OCI-LY3 (cell line): Measurements from ENCODE around the gene USP5.

Source experiments
- EZH2phosphoT487 ChIP-seq: fragments of 200-600 bp; shearing (Covaris generic); IDR thresholded peaks from 2 replicates; pipeline ENCODE4 v1.6.1; 2018; ENCODE audit warnings: antibody characterized with exemption, mixed run types, low read depth
- TF ChIP-seq, protein P1 (sequence below): fragments of 200-600, 300-600 bp; sonication (generic); IDR thresholded peaks from 2 replicates; pipeline ENCODE4 v1.5.1; 2014; ENCODE audit warnings: antibody characterized with exemption, low read length, low read depth

DNA sequence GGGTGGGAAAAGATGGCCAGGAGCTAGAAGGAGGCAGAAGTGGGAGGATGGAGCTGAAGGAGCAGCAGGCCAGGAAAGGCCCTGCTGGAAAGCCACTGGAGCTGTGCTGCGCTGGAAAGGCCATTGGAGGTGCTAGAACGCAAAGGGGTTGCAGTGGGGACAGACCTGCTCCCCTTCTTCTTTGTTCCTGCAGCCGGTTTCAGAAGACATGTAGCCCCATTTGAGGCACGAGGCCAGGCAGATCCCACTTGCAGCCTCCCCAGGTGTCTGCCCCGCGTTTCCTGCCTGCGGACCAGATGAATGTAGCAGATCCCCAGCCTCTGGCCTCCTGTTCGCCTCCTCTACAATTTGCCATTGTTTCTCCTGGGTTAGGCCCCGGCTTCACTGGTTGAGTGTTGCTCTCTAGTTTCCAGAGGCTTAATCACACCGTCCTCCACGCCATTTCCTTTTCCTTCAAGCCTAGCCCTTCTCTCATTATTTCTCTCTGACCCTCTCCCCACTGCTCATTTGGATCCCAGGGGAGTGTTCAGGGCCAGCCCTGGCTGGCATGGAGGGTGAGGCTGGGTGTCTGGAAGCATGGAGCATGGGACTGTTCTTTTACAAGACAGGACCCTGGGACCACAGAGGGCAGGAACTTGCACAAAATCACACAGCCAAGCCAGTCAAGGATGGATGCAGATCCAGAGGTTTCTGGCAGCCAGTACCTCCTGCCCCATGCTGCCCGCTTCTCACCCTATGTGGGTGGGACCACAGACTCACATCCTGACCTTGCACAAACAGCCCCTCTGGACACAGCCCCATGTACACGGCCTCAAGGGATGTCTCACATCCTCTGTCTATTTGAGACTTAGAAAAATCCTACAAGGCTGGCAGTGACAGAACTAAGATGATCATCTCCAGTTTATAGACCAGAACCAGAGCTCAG lies 32.6 kb upstream of the USP5 start:
- TF ChIP-seq, protein P1, sequence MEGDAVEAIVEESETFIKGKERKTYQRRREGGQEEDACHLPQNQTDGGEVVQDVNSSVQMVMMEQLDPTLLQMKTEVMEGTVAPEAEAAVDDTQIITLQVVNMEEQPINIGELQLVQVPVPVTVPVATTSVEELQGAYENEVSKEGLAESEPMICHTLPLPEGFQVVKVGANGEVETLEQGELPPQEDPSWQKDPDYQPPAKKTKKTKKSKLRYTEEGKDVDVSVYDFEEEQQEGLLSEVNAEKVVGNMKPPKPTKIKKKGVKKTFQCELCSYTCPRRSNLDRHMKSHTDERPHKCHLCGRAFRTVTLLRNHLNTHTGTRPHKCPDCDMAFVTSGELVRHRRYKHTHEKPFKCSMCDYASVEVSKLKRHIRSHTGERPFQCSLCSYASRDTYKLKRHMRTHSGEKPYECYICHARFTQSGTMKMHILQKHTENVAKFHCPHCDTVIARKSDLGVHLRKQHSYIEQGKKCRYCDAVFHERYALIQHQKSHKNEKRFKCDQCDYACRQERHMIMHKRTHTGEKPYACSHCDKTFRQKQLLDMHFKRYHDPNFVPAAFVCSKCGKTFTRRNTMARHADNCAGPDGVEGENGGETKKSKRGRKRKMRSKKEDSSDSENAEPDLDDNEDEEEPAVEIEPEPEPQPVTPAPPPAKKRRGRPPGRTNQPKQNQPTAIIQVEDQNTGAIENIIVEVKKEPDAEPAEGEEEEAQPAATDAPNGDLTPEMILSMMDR: no peak
- TF ChIP-seq EZH2phosphoT487: no peak
